GM23248 (cell line): ENCODE results near the gene RBFOX2. TPM values are rescaled to one million over a fixed set of nuclear protein-coding genes. Genes with fewer than 3 reads are reported as not detected.

Experiments used
- DNase-seq: peaks from one replicate; pipeline ENCODE4 v3.0.0-alpha.2; 2015
- H2AFZ ChIP-seq: fragments of 200-600 bp; sonication (generic); 2 replicates; pipeline ENCODE4 v1.6.1; 2016; ENCODE audit warnings: antibody characterized with exemption
- H3F3A ChIP-seq: fragments of 200-600 bp; sonication (generic); 2 replicates; pipeline ENCODE4 v1.6.1; 2016; ENCODE audit warnings: mild to moderate bottlenecking, antibody characterized with exemption, mixed run types; ENCODE audit not compliant: insufficient read depth
- H3K27ac ChIP-seq: fragments of 200-600 bp; sonication (generic); 2 replicates; pipeline ENCODE4 v1.5.1; 2016; ENCODE audit warnings: mild to moderate bottlenecking
- H3K27me3 ChIP-seq: fragments of 200-600 bp; sonication (generic); replicated peaks from 2 replicates; pipeline ENCODE4 v1.6.1; 2016; ENCODE audit warnings: mild to moderate bottlenecking; ENCODE audit not compliant: insufficient read depth
- H3K36me3 ChIP-seq: fragments of 200-600 bp; sonication (generic); 2 replicates; pipeline ENCODE4 v1.6.1; 2016; ENCODE audit warnings: low read depth, mild to moderate bottlenecking
- H3K4me1 ChIP-seq: fragments of 200-600 bp; sonication (generic); 2 replicates; pipeline ENCODE4 v1.6.1; 2016; ENCODE audit warnings: mild to moderate bottlenecking; ENCODE audit not compliant: insufficient read depth
- H3K4me2 ChIP-seq: fragments of 200-600 bp; sonication (generic); one replicate; pipeline ENCODE4 v1.6.1; 2016; ENCODE audit warnings: mild to moderate bottlenecking; ENCODE audit not compliant: unreplicated experiment
- H3K4me3 ChIP-seq: fragments of 200-600 bp; sonication (generic); 2 replicates; pipeline ENCODE4 v1.5.1; 2016; ENCODE audit warnings: mild to moderate bottlenecking
- H3K79me2 ChIP-seq: fragments of 200-600 bp; sonication (generic); 2 replicates; pipeline ENCODE4 v1.6.1; 2016; ENCODE audit warnings: mild to moderate bottlenecking; ENCODE audit not compliant: insufficient read depth
- H3K9ac ChIP-seq: fragments of 200-600 bp; sonication (generic); 2 replicates; pipeline ENCODE4 v1.6.1; 2016; ENCODE audit warnings: mild to moderate bottlenecking
- H3K9me2 ChIP-seq: fragments of 200-600 bp; sonication (generic); 2 replicates; pipeline ENCODE4 v1.6.1; 2016; ENCODE audit warnings: mixed run types, mild to moderate bottlenecking, moderate library complexity; ENCODE audit not compliant: insufficient read depth
- H3K9me3 ChIP-seq: fragments of 200-600 bp; sonication (generic); one replicate; pipeline ENCODE4 v1.6.1; 2017; ENCODE audit warnings: low read depth
- H4K20me1 ChIP-seq: fragments of 200-600 bp; sonication (generic); 2 replicates; pipeline ENCODE4 v1.6.0; 2016; ENCODE audit not compliant: insufficient read depth
- EZH2 ChIP-seq: fragments of 200-600 bp; sonication (generic); IDR thresholded peaks from 2 replicates; pipeline ENCODE4 v1.6.1; 2018; ENCODE audit warnings: antibody characterized with exemption, mild to moderate bottlenecking; ENCODE audit not compliant: insufficient read depth, poor library complexity, severe bottlenecking
- EZH2phosphoT487 ChIP-seq: fragments of 200-600 bp; sonication (generic); IDR thresholded peaks from 2 replicates; pipeline ENCODE4 v1.6.1; 2018; ENCODE audit warnings: antibody characterized with exemption, moderate library complexity, mild to moderate bottlenecking, low read depth; ENCODE audit not compliant: insufficient read depth
- WGBS, 2 experiments: methylation state at CpG; one replicate each; pipeline ENCODE4 v1.1.6; 2015 to 2017; ENCODE audit warnings: low lambda C conversion rate in 2 of 2, low coverage in 1 of 2; ENCODE audit errors: missing lambda C conversion rate in 2 of 2; 5-methylcytosine and 5-hydroxymethylcytosine counted together
- in situ Hi-C: fragments of 300-500 bp; cut with MboI; formaldehyde crosslinking; loops from 2 replicates; pipeline ENCODE4 v1.15.0; 2020
- polyA plus RNA-seq: library from polyadenylated mRNA; unstranded; fragments of >200 nt; fragmentation: Nextera tagmentation; extraction: Ambion mirVana; gene quantifications from 2 replicates; pipeline ENCODE4 v1.2.1, GENCODE V29; 2016
- total RNA-seq: library from RNA; depleted of rRNA; stranded (reverse); fragments of >200 nt; shearing (Covaris generic); gene quantifications from 2 replicates; pipeline ENCODE4 v1.2.3, GENCODE V29; 2014

Gene RBFOX2
- total and polyA plus RNA-seq, 2 experiments from 2014 or later: 127 to 136 TPM

GRCh38 chr22:35917651-35918050 is 111.0 kb downstream of the RBFOX2 start:
- Histone ChIP-seq H3K4me1 (peaks cover 44% of the 10 kb centered on the region), H3F3A (peaks cover 48% of the 10 kb centered on the region), H2AFZ (no peak overlapping the region), H3K4me3 (no peak overlapping the region), H3K4me2 (no peak overlapping the region), H3K9ac (no peak overlapping the region), H3K9me2 (no peaks in the 10 kb centered on the region), H3K27me3 (no peaks in the 10 kb centered on the region), H3K79me2 (peaks cover 81% of the 10 kb centered on the region), H4K20me1 (no peaks in the 10 kb centered on the region), H3K36me3 (no peaks in the 10 kb centered on the region), H3K9me3 (no peaks in the 10 kb centered on the region), H3K27ac (no peak overlapping the region)
- WGBS, 2 experiments: 86 to 91% methylated on average over 4 of the region's 4 CpGs
- in situ Hi-C loops: loop anchor here (10.0 kb wide), 1 partner anchor 283 kb away; no protein-coding TSS in a partner anchor
- DNase-seq: no peak
- TF ChIP-seq EZH2 (no peak), EZH2phosphoT487 (no peak)

GRCh38 chr22:35915477-35916013 is 113.1 kb downstream of the RBFOX2 start:
- WGBS, 2 experiments: 2% methylated on average over 5 of the region's 5 CpGs
- H2AFZ ChIP-seq: 0 out of 2 replicates have a peak overlapping the region, but pooled peaks have one; percentile 11
- peak overlapping the region; percentile 96 for H3K4me2 ChIP-seq
- H3K9me3 ChIP-seq: no peaks in the 10 kb centered on the region
- peak overlapping the region; percentile 77 for H3K4me3 ChIP-seq
- H3K27ac ChIP-seq: peak overlapping the region; percentile 76
- in situ Hi-C loops: loop anchor here (10.0 kb wide), 1 partner anchor 281 kb away; no protein-coding TSS in a partner anchor
- no peaks in the 10 kb centered on the region for H3K27me3 ChIP-seq
- TF ChIP-seq EZH2phosphoT487: no peak
- H3K9ac ChIP-seq: peak overlapping the region; percentile 69
- no peaks in the 10 kb centered on the region for H4K20me1 ChIP-seq
- H3K36me3 ChIP-seq: no peaks in the 10 kb centered on the region
- no peaks in the 10 kb centered on the region for H3K9me2 ChIP-seq
- peaks cover 89% of the 10 kb centered on the region for H3K79me2 ChIP-seq
- peaks cover 30% of the 10 kb centered on the region for H3K4me1 ChIP-seq
- DNase-seq: peak; percentile 74
- H3F3A ChIP-seq: peaks cover 35% of the 10 kb centered on the region

GRCh38 chr22:35914665-35915476 is 113.8 kb downstream of the RBFOX2 start:
- peaks cover 89% of the 10 kb centered on the region for H3K79me2 ChIP-seq
- TF ChIP-seq EZH2phosphoT487 (no peak), EZH2 (no peak)
- 1% methylated on average over 9 of the region's 9 CpGs for WGBS, 2 experiments
- H3K9me3 ChIP-seq: no peaks in the 10 kb centered on the region
- H3F3A ChIP-seq: peaks cover 42% of the 10 kb centered on the region
- in situ Hi-C loops: loop anchor here (10.0 kb wide), 1 partner anchor 280 kb away; no protein-coding TSS in a partner anchor
- H3K9me2 ChIP-seq: no peaks in the 10 kb centered on the region
- no peaks in the 10 kb centered on the region for H3K27me3 ChIP-seq
- H3K27ac ChIP-seq: peak overlapping the region; percentile 76
- H3K4me3 ChIP-seq: peak overlapping the region; percentile 77
- H3K36me3 ChIP-seq: no peaks in the 10 kb centered on the region
- peak overlapping the region; percentile 96 for H3K4me2 ChIP-seq
- H3K9ac ChIP-seq: peak overlapping the region; percentile 69
- H3K4me1 ChIP-seq: peaks cover 33% of the 10 kb centered on the region
- peak overlapping the region; percentile 47 for H2AFZ ChIP-seq
- no peaks in the 10 kb centered on the region for H4K20me1 ChIP-seq
- peak; percentile 92 for DNase-seq

- 3 to 7% methylated on average over 2 of the region's 2 CpGs for WGBS, 2 experiments
- H3K27ac ChIP-seq: peak overlapping the region; percentile 76
- H3K9me3 ChIP-seq: no peaks in the 10 kb centered on the region
- 0 out of 2 replicates have a peak overlapping the region, but pooled peaks have one; percentile 13 for H2AFZ ChIP-seq
- H3K4me3 ChIP-seq: peak overlapping the region; percentile 77
- no peaks in the 10 kb centered on the region for H3K36me3 ChIP-seq
- peaks cover 38% of the 10 kb centered on the region for H3K4me1 ChIP-seq
- H3K27me3 ChIP-seq: no peaks in the 10 kb centered on the region
- peaks cover 89% of the 10 kb centered on the region for H3K79me2 ChIP-seq
- in situ Hi-C loops: loop anchor here (10.0 kb wide), 1 partner anchor 280 kb away; no protein-coding TSS in a partner anchor
- peaks cover 47% of the 10 kb centered on the region for H3F3A ChIP-seq
- H3K9ac ChIP-seq: peak overlapping the region; percentile 69
- no peak for DNase-seq
- no peaks in the 10 kb centered on the region for H4K20me1 ChIP-seq
- peak overlapping the region; percentile 96 for H3K4me2 ChIP-seq
- H3K9me2 ChIP-seq: no peaks in the 10 kb centered on the region
- TF ChIP-seq EZH2: no peak
These were observed 114.3 kb downstream of the RBFOX2 start for GRCh38 chr22:35914357-35914664.
